NCI-H510A (cell line): Measurements from ENCODE around the gene DCP1A.

Source experiments
- DNase-seq: peaks from one replicate; lab custom pipeline; 2025; lab: John Stamatoyannopoulos, UW

DCP1A gene

DNA sequence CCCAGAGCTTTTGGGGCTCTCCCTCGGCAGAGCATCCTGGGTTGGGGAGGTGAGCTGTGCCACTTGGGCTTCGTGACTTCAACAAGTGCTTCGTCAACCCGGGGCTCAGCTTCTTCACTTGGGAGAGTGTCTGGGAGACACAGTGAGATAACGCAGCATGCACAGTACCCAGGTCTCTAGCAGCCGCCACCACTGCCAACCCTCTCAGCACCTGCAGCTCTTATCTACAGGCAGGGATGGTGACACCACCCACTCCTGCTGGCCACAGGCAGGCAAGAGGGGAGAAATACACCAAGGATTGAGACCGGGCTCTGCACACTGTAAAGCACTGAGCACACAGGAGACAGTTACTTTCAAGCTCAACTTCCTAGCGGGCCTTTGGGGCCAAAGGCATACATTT, 103.1 kb downstream of the DCP1A start:
- no peak for DNase-seq

DNA sequence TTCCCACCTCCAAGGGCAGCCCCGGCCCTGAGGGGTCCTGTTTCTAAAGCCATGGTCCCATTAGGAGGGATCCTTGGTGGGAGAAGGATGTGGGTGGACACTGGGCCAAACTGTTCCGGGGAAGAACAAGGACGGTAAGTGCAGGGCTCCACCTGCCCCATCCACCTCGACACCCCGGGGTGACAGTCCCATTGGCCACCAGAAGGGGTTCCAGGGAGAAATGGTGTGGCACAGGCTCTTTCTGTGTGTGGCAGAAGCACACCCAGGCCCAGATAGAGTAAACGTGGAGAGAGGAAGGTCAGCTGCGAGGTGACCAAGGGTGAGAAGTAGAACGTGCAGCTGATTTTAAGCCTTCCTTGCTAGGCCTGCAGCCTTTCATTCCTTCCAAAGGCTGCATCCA, 103.6 kb downstream of the DCP1A start:
- DNase-seq = no peak

DNA sequence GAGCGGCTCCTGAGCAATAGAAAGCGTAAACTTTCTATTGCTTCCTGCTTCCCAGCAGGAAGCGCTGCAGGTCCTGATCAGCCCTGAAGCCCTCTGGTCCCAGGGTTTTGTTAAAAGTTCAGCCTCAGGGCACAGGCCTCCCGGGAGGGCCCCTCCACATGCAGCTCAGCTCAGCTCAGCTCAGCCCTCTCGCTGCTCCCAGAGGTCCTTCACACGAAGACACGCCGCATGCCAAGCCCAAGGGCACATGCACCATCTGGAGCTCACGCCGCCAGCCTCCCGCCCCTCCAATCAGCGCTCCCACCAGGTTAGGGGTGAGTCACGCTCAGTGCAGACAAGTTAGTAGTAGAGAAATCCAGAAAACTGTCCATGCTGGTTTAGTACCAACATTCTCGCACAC, 104.2 kb downstream of the DCP1A start:
- no peak for DNase-seq

DNA sequence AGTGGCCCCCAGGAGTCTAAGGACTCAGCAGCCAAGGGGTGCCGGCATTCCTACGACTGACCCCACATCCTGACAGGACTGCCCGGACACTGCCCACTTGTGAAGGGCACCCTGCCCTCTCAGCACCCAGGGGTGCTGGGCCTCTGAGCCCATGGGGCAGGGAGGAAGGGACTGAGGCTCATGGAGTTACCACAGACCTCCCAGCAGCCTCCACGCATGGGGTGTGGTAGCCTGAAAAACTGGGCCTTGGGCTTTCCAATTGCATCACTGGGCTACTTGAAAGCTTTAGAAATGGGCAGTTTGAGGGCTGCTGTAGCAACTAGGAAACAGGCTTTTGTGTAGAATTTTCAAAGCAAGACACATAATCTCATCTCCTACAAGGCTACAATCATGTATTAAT, 104.7 kb downstream of the DCP1A start:
- no peak for DNase-seq

DNA sequence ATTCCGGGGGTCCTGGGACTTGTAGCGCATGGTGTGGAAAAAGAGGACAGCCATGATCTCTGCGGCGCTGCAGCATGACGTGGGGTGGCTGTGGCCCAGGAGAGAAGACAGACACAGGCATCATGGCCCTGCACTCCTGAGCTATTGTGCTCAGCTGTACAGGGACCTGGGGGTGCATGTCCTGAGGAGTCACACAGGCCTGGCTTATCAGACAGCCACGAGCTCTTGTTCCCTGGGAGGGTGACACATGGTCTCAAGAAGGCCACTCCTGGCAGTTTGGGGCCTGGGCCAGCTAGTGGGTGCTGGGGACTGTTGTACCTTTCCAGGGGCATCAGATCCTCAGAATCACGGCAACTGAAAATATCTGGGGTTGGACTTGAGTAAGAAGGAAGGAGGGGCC, 105.2 kb downstream of the DCP1A start:
- no peak for DNase-seq

DNA sequence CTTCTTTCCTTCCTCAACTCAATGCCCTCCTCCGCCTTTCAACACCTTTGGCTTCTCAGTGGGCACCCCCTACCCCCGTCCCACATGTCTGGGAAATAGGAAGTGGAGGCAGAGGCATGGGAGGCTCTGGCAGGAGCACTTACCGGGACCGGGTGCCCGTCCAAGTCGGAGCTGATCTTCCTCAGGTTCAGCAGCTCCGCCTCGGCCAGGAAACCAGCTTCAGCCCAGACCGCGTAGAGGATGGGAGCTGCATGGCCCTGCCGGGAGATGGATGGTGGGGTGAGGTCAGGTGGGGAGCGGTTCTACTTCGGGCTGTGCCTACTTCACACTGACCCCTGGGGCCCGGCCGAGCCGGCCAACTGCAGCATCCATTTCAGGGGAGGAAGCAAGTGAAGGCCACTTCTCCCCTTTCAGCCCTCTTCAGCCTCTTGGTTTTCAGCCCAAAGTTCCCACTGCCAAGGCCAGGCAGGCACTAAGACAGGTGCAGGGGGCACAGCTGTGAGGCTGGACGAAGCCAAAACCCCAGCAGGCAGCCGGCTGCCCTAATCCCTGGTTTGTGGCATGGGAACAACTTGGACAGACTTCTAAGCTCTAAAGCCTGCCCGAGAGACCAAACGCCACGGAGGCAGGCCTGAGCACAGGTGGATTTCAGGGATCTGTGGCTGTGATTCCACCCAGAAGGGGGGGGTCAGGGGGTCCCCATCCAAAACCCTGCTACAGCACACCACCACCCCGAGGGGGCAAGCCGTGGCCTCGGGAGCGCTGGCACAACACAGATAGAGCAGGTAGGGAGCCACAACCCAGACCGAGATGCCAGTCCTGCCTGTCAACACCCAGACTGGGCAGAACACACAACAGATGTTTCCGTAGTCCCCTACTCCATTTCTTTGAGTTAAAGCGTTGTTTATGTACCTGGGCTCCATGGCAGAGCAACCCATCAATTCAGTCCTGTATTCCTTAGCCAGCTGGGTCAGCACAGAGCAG, 106.1 kb downstream of the DCP1A start:
- DNase-seq = no peak

DNA sequence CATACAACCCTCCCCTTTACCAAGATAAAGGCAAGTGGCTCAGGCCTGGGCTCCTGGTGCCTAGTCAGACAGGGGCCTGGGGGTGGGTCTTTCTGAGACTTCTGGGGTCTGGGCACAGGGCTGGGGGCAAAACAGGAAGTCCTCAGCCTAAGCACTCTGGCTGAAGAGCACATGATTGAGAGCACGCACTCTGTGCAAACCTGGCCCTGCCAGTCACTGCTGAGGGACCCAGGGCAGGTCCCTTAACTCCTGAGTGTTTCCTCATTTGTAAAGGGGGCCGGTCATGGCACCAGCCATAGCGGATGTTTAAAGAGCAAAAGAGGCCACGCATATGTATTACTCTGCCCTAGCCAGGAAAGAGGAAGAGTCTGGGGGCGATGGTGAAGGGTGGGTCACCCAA, 107.5 kb downstream of the DCP1A start:
- DNase-seq = no peak

DNA sequence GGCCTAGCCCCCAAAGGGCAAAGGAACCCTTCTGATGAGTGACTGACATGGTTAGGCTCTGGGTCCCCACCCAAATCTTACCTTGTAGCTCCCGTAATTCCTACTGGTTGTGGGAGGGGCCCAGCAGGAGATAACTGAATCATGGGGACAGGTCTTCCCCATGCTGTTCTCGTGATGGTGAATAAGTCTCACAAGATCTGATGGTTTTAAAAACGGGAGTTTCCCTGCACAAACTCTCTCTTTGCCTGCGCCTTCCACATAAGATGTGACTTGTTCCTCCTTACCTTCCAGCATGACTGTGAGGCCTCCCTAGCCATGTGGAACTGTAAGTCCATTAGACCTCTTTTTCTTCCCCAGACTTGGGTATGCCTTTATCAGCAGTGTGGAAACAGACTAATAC, 108.5 kb downstream of the DCP1A start:
- no peak for DNase-seq

DNA sequence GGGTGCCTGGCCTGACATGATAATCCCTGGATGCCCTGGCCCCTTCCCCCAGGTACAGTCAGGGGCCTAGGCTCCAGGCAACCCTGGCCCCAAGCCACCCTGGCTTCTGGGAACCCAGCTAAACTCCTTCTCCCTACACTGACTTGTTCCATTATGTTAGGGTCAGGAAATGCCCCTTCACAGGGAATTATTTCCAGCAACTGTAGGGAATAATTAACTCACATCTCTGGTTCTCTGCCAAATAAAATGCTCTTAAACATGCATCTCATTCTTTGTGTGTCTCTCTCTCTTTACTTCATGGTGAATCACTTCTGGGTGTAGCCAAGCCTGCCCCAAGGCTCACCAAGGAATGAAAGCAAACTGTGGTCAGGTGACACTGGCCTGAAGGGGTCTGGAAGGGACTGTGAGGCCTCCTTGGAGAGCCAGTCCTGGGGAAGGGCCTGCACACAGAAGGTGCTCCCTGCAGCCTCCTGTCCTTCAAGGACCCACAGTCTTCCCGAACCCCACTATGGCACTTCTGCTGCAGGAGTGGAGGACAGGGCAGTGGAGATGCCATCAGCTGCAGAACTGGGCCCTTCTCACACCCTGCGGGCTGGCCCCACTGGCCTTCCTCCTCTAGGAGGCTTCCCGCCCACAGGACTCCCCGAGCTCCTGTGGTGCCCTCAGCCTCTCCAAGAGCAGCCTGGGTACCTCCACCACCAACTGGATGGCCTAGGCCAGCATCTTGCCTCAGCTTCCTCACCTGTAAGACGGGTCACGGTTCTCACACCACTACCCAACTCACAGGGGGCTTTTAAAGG, 109.1 kb downstream of the DCP1A start:
- no peak for DNase-seq

DNA sequence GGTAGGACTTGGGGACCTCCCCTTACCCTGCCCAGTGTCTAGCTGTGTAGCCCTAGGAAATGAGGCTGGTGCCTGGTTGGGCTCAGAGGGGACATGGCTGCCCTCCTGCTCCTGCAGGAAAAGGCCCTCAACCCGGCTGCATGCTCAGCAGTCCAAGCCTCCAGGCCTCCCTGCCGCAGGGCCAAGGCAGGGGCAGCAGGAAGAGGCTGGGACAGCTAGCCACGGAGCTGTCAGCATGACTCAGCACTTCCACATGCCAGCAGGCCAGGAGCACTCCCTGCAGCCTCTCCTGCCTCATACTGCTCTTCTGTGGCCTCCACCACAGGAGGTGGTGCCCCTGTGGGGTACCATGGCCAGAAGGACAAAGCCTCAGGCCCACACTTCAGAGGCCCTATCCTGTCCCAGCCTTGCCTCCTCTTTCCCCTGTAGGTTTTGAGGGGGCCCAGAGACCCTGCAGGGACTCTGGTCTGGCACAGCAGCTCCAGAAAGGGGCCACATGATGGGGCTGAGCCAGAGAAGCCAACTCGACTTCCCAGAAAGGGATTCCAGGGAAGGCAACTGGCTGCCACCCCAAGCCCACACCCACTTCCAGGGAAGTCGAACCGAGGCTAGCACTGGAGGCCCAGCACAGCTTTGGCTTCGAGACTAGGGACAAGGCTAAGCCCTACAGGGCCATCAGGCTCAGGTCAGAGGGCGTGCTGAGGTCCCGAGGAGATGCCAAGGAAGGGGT, 111.1 kb downstream of the DCP1A start:
- no peak for DNase-seq

DNA sequence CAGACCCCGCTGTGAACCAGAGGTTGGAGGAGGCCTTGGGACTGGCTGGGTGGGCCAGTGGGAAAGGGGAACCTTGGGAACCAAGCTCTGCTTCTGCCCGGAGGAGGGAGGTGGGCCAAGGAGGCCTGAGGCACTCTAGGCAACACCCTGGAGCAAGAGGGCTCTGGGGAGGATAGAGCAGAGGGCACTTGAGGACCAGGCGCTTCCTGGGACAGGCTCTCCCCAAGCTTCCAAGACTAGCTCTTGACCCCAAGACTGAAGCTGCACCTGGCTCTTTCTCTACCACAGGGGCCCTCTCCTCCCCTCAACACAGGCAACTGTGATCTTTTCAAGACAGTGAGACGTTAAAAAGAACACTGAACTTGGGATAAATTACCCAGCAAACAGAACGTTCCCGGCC, 111.8 kb downstream of the DCP1A start:
- no peak for DNase-seq

DNA sequence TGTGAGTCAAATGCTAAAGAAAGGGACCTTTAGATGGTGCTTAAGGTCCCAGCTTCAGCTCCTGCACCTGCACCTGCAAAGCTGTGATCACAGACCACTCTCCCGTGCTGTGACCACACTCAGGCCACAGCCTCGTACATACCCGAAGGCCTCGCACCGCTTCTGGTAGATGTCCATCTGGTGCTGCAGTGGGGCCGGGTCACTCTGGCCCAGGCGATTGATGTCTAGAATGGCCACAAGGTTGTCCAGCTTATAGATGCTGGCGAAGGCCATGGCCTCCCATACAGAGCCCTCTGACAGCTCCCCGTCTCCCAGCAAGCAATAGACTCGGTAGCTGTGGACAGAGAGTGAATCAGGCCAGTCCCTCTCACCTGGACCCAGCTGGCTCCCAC, 112.5 kb downstream of the DCP1A start:
- DNase-seq = no peak

DNA sequence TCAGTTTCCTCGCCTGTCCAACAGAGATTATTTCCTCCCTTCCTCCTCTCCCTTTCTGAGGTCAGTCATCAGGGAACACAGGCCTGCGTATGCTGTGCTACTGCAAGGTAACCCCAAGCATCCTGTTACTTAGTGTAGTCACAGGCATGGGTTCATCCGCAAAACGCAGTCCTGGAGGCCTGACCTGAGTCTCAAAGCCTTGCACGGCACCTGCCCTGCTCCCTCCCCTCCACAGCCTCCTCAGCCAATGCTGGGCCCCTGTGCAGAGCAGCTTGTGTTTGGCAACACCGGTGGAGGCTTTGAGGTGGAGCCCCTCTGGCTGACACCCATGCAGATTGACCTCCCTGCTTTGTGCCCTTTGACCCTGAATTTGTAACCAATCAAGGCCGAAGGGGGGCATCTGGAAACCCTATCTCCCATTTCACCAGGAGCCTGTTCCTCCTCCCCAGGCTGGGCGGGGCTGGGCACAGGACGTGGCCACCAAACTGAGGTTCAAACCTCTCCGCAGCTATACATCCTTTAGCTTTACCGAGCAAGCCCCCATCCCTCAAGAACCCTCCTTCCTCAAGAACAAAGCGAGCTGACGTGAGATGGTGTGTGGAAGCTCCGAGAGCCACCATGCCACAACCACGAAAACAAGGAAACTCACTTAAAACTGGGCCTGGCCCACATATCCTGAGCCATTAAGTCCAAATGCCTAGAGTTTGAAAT, 113.1 kb downstream of the DCP1A start:
- DNase-seq = no peak
